Measurements from ENCODE around the gene CRLF3.

GRCh38 chr17:30782206-30782605 is 42.3 kb downstream of the CRLF3 start:
- TF ChIP-seq CTCF (IDR thresholded peaks at IDR 0.05) (no peak), POLR2A (IDR thresholded peaks at IDR 0.05) (no peak), POLR2AphosphoS5 (IDR thresholded peaks at IDR 0.05) (no peak)
